Sigmoid colon (tissue), 3 donors: Measurements from ENCODE around the gene ME3.

Experiments
- CTCF ChIP-seq, 4 experiments: fragments of 450-650 bp in 3 of 4; fragments of 200-600 bp in 1 of 4; IDR thresholded peaks; one replicate each; pipeline ENCODE4 v1.5.1; 2016 to 2019; ENCODE audit warnings: antibody characterized with exemption in 4 of 4, mild to moderate bottlenecking in 3 of 4, moderate library complexity in 2 of 4
- POLR2A ChIP-seq, 2 donors: fragments of 450-650 bp; IDR thresholded peaks; one replicate each; pipeline ENCODE4 v1.6.1; 2016; ENCODE audit warnings: antibody characterized with exemption in 2 of 2, mild to moderate bottlenecking in 2 of 2, moderate library complexity in 2 of 2

DNA sequence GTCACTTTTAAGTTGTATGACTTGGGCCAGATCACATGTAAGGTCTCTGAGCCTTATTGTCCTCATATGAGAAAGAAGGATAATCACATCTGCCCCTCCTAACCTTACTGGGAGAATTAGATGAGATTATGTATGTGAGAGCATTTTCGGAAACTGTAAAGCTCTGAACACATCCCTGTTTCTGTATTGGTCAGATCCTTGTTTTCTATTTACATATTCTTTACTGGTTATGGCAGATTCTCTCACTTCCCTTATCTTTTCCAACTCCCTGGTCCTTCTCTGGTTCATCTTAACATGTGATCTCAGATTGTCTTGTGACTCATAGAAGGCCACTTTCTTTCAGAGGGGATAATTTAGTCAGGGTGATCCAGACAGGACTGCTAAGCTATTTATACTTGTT lies 255.9 kb downstream of the ME3 start:
- TF ChIP-seq POLR2A (IDR thresholded peaks at IDR 0.05) (no peak), CTCF (IDR thresholded peaks at IDR 0.05) (no peak)
